AG10803 (cell line): ENCODE data around the gene RECQL.
A peak's percentile ranks its signal among the peaks of the same experiment; 100 is the strongest.

Experiments
- DNase-seq: peaks from one replicate; pipeline ENCODE4 v3.0.0; 2010; ENCODE audit warnings: low read depth
- H3K4me3 ChIP-seq: 2 replicates; pipeline ENCODE4 v1.5.1; 2011; ENCODE audit warnings: mild to moderate bottlenecking, low read length, control low read depth
- CTCF ChIP-seq: conservative IDR thresholded peaks from 2 replicates; pipeline ENCODE4 v1.5.1; 2011; ENCODE audit warnings: mild to moderate bottlenecking, low read length, control low read depth, inconsistent platforms

RECQL gene

GRCh38 chr12:21501258-21502163 is at the start of gene RECQL, which contains the start of gene GOLT1B:
Gene RECQL, minus strand, starts transcription at chr12:21501635. Its CDS starts 2,065 bp downstream, at chr12:21499570.
Gene GOLT1B, plus strand, starts transcription at chr12:21501789. Its CDS starts 135 bp downstream, at chr12:21501924.
- no peak for TF ChIP-seq CTCF
- DNase-seq: peak; percentile 97
- H3K4me3 ChIP-seq: peak within 1 kb of the TSS; percentile 87

GRCh38 chr12:21547437-21547836 is 46.0 kb upstream of the RECQL start:
- no peak for TF ChIP-seq CTCF
- no peak for DNase-seq
- no peak overlapping the region for H3K4me3 ChIP-seq

GRCh38 chr12:21546716-21547115 is 45.3 kb upstream of the RECQL start:
- TF ChIP-seq CTCF: no peak
- no peak for DNase-seq
- no peak overlapping the region for H3K4me3 ChIP-seq

GRCh38 chr12:21545557-21545956 is 44.1 kb upstream of the RECQL start:
- TF ChIP-seq CTCF: no peak
- H3K4me3 ChIP-seq: no peak overlapping the region
- no peak for DNase-seq

GRCh38 chr12:21543151-21543550 is 41.7 kb upstream of the RECQL start:
- DNase-seq: no peak
- no peak for TF ChIP-seq CTCF
- H3K4me3 ChIP-seq: no peak overlapping the region

- no peak for DNase-seq
- TF ChIP-seq CTCF: no peak
- H3K4me3 ChIP-seq: no peak overlapping the region
Observed at GRCh38 chr12:21542403-21542802, 41.0 kb upstream of the RECQL start.

GRCh38 chr12:21541773-21542172 is 40.3 kb upstream of the RECQL start:
- no peak for TF ChIP-seq CTCF
- no peak for DNase-seq
- no peak overlapping the region for H3K4me3 ChIP-seq
